H54 (cell line): ENCODE measurements around the gene FREY1.
"Not testable (repeated sequence)": the region's sequence is repeated elsewhere in the genome, so short reads cannot be mapped to it uniquely, and the experiment has no call there.

Experiments
- DNase-seq: peaks from one replicate; pipeline ENCODE4 v3.0.0; 2011; ENCODE audit warnings: low spot score, mixed read lengths; ENCODE audit not compliant: insufficient read length
- FAIRE-seq: peaks from 3 replicates; lab custom pipeline; 2011; peaks lifted over from hg19 to GRCh38; lab: Jason Lieb, UNC
- POLR2A ChIP-seq: IDR thresholded peaks from 2 replicates; pipeline ENCODE4 v1.6.1; 2011; ENCODE audit warnings: low read depth, mild to moderate bottlenecking, low read length

The FREY1 gene

GRCh38 chr11:45913942-45914635 is 7.0 kb upstream of the FREY1 start:
- TF ChIP-seq POLR2A, result no peak
- DNase-seq, result no peak
- FAIRE-seq, result no peak

DNA sequence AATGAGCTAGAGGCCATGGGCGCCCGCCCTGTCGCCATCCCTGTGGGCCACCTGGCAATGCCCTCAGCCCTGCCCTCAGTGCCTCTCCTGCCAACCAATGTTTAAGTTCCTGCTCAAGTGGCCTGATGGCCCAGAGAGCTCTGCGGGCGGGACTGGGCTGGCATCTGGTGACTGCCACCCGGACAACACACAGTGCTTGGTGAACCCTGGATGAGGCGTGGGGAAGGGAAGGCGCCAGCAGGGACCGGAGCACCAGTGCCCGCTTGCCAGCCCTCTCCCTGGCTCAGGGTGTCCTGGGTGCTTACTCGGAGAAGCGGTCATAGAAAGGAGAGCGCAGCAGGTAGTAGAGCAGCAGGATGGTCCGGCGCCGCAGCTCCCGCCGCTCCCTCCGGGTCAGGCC is 6.4 kb upstream of the FREY1 start:
- TF ChIP-seq POLR2A, result no peak
- DNase-seq (no peak), FAIRE-seq (no peak)

DNA sequence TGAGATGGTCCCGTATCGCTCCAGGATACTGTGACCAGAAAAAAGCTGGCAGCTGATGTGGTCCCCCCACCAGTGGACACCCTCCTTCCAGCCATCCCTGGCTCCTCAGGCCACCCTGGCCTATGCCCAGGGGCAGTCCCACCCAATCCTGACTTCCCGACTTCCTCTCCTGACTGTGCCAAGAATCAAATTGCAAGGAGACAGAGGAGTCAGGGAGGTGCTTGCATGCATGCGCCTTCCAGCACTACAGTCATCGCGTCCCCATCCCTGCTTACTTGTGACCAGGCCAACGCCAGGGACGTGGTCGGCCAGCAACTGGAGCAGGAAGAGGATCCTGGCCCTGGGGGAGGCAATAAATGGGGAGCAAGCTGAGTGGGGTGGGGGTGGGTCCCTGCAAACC is 3.6 kb upstream of the FREY1 start:
- FAIRE-seq (no peak), DNase-seq (no peak)
- TF ChIP-seq POLR2A, result no peak

DNA sequence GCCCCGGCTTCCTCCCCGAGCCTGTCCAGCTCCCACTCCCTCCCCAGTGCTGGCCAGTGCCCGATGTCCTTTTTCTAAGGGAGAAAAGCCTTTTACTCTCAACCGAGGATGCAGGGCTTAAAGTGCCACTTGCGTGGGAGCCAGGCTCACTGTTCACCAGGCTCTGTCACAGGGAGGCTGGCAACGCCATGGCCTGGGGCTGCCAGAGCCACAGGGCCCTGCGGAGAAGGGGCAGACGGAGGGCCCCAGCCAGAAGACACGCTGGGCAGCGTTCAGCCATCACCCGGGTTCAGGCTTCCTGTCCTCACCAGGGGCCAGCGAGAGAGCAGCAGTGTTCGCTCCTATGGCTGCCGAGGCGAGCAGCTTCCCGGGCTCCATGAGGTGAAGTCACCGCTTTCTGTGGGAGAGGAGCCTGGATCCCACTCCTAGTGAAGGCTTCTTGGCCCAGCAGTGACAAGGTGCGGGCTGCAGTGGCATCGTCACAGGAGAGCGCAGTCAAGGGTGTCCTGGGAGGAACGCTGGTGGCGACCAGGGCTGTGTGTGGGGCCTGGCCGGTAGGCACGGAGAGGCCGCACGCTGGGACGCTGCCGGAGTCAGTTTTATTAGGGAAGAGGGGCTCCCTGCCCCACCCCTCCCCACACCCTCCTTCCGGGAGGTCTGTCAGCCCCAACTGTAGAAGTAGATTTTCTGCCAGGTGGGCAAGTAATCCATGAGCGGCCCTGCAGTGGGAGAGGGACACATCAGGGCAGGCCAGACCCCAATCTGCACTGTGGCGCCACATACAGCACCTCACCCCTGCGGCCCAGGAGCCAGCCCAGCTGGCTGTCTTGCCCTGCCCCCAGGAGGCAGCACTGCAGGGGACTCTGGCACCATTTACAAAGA is 2.8 kb upstream of the FREY1 start:
- FAIRE-seq (no peak), DNase-seq (no peak)
- no peak for TF ChIP-seq POLR2A

DNA sequence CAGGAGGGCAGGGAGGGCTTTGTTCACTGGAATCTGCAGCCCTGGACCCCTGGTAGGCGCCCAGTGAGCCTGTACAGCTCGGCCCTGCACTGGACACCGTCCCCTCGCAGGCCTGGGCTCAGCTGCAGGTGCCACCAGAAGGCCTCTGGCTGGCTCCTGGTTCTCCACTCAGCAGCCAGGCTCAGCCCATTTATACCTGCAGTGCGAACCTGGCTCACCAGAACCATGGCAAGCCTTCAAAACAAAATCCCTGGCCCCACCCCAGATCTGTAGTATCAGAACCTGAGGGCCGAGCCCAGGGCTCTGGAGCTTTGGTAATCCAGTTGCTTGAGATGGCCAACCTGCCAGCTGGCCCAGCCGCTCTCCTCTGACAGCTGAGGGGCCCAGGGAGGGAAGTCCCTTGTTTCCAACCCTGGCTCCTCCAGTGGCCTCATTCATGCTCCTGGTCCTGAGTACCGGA is 870 bp upstream of the FREY1 start:
- DNase-seq (no peak), FAIRE-seq (no peak)
- TF ChIP-seq POLR2A, result no peak

DNA sequence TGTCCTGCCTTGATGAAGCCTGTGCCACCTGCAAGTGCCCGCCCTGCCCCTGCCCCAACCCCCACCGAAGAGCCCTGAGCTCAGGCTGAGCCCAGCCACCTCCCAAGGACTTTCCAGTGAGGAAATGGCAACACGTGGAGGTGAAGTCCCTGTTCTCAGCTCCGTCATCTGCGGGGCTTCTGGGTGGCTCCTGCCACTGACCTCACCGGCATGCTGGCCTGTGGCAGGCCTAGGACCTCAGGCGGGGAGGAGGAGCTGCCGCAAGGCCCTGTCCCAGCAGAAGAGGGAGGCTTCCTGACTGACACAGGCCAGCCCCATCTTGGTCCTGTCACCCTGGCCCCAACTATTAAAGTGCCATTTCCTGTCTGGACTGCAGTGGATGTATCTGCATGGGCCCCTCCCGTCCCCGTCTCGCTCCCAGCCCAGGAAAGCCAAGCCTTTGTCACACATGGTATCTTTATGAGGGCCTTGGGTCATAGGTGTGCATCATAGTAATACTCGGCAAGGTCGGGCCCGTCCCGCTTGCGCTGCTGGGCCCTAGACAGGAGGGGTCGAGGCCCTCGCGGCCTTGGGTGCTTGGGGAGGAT is 882 bp downstream of the FREY1 start:
- TF ChIP-seq POLR2A, result no peak
- FAIRE-seq (no peak), DNase-seq (no peak)

DNA sequence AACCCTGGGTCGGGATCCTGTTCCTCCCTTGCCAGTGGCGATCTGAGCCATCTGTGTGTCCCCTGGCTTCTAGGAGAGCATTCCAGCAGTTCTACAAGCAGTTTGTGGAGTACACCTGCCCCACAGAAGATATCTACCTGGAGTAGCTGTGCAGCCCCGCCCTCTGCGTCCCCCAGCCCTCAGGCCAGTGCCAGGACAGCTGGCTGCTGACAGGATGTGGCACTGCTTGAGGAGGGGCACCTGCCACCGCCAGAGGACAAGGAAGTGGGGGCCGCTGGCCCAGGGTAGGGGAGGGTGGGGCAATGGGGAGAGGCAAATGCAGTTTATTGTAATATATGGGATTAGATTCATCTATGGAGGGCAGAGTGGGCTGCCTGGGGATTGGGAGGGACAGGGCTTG is 1.5 kb downstream of the FREY1 start:
- not testable (repeated sequence) for FAIRE-seq, DNase-seq

DNA sequence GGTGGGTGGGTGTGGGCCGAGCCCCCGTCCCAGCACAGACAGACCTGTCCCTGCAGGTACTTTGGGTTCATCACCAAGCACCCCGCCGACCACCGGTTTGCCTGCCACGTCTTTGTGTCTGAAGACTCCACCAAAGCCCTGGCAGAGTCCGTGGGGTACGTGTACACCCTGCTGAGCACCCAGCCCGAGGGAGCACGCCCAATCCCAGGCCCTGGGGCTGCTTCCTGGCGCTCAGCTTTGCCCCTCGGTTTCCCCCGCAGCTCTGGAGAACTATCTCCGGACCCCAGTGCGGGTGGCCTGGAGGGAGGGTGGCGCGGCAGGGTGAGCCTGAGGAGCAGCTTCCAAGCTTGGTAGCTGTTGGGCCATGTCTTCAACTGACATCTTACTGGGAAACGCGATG is 2.0 kb downstream of the FREY1 start:
- TF ChIP-seq POLR2A, result no peak
- no peak for FAIRE-seq
- no peak for DNase-seq

DNA sequence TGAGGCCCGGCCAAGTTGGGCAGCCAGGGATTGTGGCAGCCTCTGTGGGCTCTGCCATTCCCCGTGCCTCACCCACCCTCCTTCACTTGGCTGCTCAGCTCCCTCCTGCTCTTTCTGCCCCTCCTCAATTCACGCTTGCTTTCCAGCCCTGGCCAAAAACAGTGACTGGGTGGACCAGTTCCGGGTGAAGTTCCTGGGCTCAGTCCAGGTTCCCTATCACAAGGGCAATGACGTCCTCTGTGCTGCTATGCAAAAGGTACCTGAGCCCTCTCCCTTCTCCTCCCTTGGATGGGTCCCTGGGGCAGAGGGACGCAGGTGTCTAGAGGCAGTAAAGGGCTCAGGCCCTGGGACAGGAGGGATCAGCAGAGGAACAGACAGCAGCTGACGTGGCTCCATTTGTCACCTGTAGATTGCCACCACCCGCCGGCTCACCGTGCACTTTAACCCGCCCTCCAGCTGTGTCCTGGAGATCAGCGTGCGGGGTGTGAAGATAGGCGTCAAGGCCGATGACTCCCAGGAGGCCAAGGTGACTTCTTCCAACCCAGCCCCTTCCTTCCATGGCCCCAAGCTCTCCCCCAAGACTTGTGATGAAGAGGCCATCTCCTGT is 2.7 kb downstream of the FREY1 start:
- DNase-seq (no peak), FAIRE-seq (no peak)
- TF ChIP-seq POLR2A, result no peak

GRCh38 chr11:45902452-45903380 is 4.4 kb downstream of the FREY1 start:
- TF ChIP-seq POLR2A, result no peak
- FAIRE-seq (no peak), DNase-seq (no peak)

DNA sequence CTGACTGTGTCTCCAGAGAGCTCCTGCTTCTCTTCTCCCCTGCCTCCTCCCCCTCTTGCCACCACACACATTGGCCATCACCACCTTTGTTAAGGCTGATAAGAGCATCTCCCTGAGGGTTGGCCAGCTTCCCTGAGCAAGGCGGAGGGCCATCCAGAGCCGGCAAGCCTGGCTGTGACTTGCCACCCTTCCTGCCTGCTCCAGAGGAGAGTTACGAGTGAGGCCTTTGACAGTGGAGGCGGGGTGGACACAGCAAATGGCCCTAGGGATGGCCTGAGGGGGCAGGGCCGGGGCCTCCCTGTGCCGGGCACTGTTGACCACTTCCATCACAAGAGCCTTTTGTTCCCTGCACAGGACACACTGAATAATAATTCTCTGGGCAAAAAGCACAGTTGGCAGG is 5.4 kb downstream of the FREY1 start:
- DNase-seq (no peak), FAIRE-seq (no peak)
- no peak for TF ChIP-seq POLR2A

DNA sequence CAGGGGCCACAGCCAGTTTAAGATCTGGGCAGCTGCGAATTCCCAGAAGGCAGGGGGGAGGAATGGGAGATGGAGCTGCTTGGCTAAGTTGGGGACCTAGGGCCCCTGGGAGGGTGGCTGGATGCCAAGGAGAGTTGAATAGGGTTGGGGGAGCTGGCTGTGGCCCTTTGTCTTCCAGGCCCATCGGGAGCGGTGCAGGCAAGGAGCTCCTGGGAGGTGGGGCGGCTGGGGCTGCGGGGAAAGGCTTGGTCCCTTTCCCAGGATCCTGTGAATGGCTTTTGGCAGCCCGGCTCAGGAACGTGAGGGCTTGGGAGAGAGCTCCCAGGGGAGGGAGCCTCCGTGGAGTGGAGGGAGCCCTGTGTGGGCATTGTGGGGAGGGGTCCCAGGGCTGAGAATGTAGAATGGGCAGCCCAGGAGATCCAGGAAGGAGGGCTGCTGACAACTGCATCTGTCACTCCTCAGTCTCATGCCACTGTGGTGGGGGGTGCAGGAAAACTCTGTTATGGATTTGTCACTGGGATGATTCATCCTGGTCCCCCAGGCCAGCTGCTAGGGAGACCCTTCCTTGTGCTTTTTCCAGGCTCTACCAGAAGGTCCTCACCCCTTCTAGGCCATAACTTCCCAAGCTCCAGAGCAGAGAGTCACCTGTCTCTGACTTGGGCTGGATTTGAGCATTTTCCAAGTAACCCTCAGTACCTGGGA is 6.0 kb downstream of the FREY1 start:
- no peak for TF ChIP-seq POLR2A
- DNase-seq (no peak), FAIRE-seq (no peak)

DNA sequence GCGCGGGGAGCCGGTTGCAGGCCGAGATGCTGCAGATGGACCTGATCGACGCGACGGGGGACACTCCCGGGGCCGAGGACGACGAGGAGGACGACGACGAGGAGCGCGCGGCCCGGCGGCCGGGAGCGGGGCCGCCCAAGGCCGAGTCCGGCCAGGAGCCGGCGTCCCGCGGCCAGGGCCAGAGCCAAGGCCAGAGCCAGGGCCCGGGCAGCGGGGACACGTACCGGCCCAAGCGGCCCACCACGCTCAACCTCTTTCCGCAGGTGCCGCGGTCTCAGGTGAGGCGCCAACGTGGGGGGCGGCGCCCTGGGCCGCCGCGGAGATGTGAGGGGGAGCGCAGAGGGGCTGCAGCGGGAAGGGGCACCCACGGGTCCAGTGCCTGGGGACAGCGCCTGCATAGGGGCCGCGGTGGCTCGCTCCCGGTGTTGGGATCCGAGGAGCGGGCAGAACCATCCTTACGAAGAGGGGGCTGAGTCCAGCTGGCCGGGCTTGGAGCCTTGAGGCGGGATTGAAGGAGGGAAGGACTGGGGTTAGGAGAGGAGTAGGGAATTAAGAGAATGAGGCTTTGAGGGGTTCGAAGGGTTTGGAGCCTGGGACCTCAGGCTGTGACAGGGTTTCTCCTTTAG is 6.8 kb downstream of the FREY1 start:
- not testable (repeated sequence) for DNase-seq

More for the DNA sequence above, 6.8 kb downstream of the FREY1 start:
- not testable (repeated sequence) for FAIRE-seq
